K562 (cell line): Measurements from ENCODE around the gene SIRPB2. TPM values are rescaled to one million over a fixed set of nuclear protein-coding genes. Genes with fewer than 3 reads are reported as not detected.

ENCODE experiments used
- ATAC-seq: fragments of 200-7000 bp; cut with Tn5 transposase; 3 replicates; pipeline ENCODE4 v1.9.1; 2020; ENCODE audit warnings: moderate library complexity
- BruUV-seq: library from RNA; stranded (reverse); fragments of 400-500 nt; replicated peaks from 2 replicates; lab custom pipeline; 2021; lab: Mats Ljungman, UMichigan
- CTCF ChIA-PET: fragments of 300-600 bp; formaldehyde crosslinking; extraction: SDS; loops from one replicate; lab custom pipeline; 2021; ENCODE audit warnings: low intra/inter-chr PET ratio; lab: Yijun Ruan, JAX
- POLR2A ChIA-PET: fragments of 300-600, 350-650 bp; sonication (Branson Sonifier 250); formaldehyde crosslinking; extraction: SDS; loops from one replicate; lab custom pipeline; 2021; ENCODE audit warnings: antibody characterized with exemption, inconsistent platforms; lab: Yijun Ruan, JAX
- DNase-seq, 4 experiments: peaks; one replicate each; pipeline versions ENCODE4 v3.0.0 to v3.0.0-alpha.2; 2011 to 2018; ENCODE audit warnings: low spot score in 3 of 4, mixed read lengths in 3 of 4; ENCODE audit errors: extremely low read depth in 1 of 4
- FAIRE-seq: peaks from 2 replicates; lab custom pipeline; 2011; peaks lifted over from hg19 to GRCh38; lab: Jason Lieb, UNC
- H2AFZ ChIP-seq: 2 replicates; pipeline ENCODE4 v1.6.0; 2011; ENCODE audit warnings: low read depth, low read length, control low read depth, inconsistent platforms
- H3K27ac ChIP-seq: fragments of 200-600 bp; 3 replicates; pipeline ENCODE4 v1.8.0; 2011; ENCODE audit warnings: low read depth, mild to moderate bottlenecking, control low read depth, inconsistent platforms, low read length, moderate library complexity, mixed read lengths; ENCODE audit errors: extremely low read depth
- H3K27me3 ChIP-seq, 2 experiments: fragments of 300-600 bp in 1 of 2; 2 replicates in 1 of 2; 3 replicates in 1 of 2; pipeline versions ENCODE4 v1.6.0 to v1.8.0; 2011; ENCODE audit warnings: inconsistent platforms in 2 of 2, low read length in 2 of 2, mild to moderate bottlenecking in 1 of 2, mixed read lengths in 1 of 2, moderate library complexity in 1 of 2; ENCODE audit not compliant: control insufficient read depth in 2 of 2, insufficient read depth in 2 of 2
- H3K36me3 ChIP-seq: fragments of 300-600 bp; 3 replicates; pipeline ENCODE4 v1.8.0; 2011; ENCODE audit warnings: mild to moderate bottlenecking, low read length, inconsistent platforms; ENCODE audit not compliant: control insufficient read depth, insufficient read depth
- H3K4me1 ChIP-seq, 2 experiments: fragments of 200-600 bp in 1 of 2; replicated peaks in 1 of 2; 2 replicates in 1 of 2; 3 replicates in 1 of 2; pipeline versions ENCODE4 v1.5.1 to v1.8.0; 2011; ENCODE audit warnings: inconsistent platforms in 2 of 2, low read length in 2 of 2, mild to moderate bottlenecking in 1 of 2, mixed read lengths in 1 of 2, moderate library complexity in 1 of 2; ENCODE audit not compliant: control insufficient read depth in 2 of 2, insufficient read depth in 2 of 2
- H3K4me2 ChIP-seq: 2 replicates; pipeline ENCODE4 v1.6.1; 2011; ENCODE audit warnings: low read length, control low read depth, inconsistent platforms, mixed read lengths; ENCODE audit not compliant: insufficient read depth
- H3K4me3 ChIP-seq: fragments of 200-600 bp; sonication (generic), shearing (Covaris generic); 2 replicates; pipeline ENCODE4 v1.5.1; 2016; ENCODE audit warnings: control low read depth, inconsistent platforms
- H3K79me2 ChIP-seq: fragments of 200-600 bp; 3 replicates; pipeline ENCODE4 v1.8.0; 2011; ENCODE audit warnings: low read length, inconsistent platforms; ENCODE audit not compliant: control insufficient read depth, insufficient read depth
- H3K9ac ChIP-seq, 2 experiments: 2 replicates each; pipeline versions ENCODE4 v1.6.0 to v1.6.1; 2011; ENCODE audit warnings: low read depth in 2 of 2, low read length in 2 of 2, control low read depth in 1 of 2, inconsistent platforms in 1 of 2, mild to moderate bottlenecking in 1 of 2, mixed read lengths in 1 of 2; ENCODE audit not compliant: insufficient read depth in 1 of 2
- H3K9me1 ChIP-seq: one replicate; pipeline ENCODE4 v1.6.0; 2011; ENCODE audit warnings: inconsistent platforms, mild to moderate bottlenecking, low read length, moderate library complexity; ENCODE audit not compliant: control insufficient read depth, insufficient read depth
- H3K9me3 ChIP-seq: replicated peaks from 2 replicates; pipeline ENCODE4 v1.5.1; 2011; ENCODE audit warnings: low read depth, low read length, inconsistent platforms; ENCODE audit not compliant: control insufficient read depth, insufficient read depth
- H4K20me1 ChIP-seq: replicated peaks from 2 replicates; pipeline ENCODE4 v1.6.1; 2011; ENCODE audit warnings: low read length, inconsistent platforms, mixed read lengths; ENCODE audit not compliant: control insufficient read depth, insufficient read depth
- BCOR ChIP-seq: fragments of 450-650 bp; IDR thresholded peaks from 2 replicates; pipeline ENCODE4 v1.6.1; 2016
- CHD1 ChIP-seq: fragments of 200-600 bp; sonication (generic); IDR thresholded peaks from one replicate; pipeline ENCODE4 v1.6.1; 2012; ENCODE audit warnings: mild to moderate bottlenecking, moderate library complexity, low read length, inconsistent platforms
- HNRNPH1 ChIP-seq: fragments of 200-400 bp; formaldehyde crosslinking; optimal IDR thresholded peaks from 2 replicates; pipeline ENCODE3; 2017; ENCODE audit warnings: low read depth, mild to moderate bottlenecking, low read length, moderate library complexity
- MITF ChIP-seq: IDR thresholded peaks from 2 replicates; pipeline ENCODE4 v1.6.1; 2014; ENCODE audit warnings: antibody characterized with exemption
- RBM25 ChIP-seq: fragments of 200-400 bp; formaldehyde crosslinking; IDR thresholded peaks from 2 replicates; pipeline ENCODE4 v1.6.1; 2018; ENCODE audit warnings: low read length, low read depth, moderate library complexity; ENCODE audit not compliant: severe bottlenecking
- SP1 ChIP-seq: sonication (generic); formaldehyde crosslinking; IDR thresholded peaks from 2 replicates; pipeline ENCODE4 v1.8.1; 2022; ENCODE audit warnings: mild to moderate bottlenecking, missing genetic modification reagents
- SPI1 ChIP-seq: IDR thresholded peaks from 2 replicates; pipeline ENCODE4 v1.6.1; 2011; ENCODE audit warnings: low read depth, low read length, control low read depth, borderline replicate concordance
- TEAD4 ChIP-seq, 2 experiments: sonication (generic) in 1 of 2; formaldehyde crosslinking in 1 of 2; IDR thresholded peaks; 2 replicates each; pipeline versions ENCODE4 v1.6.1 to v1.8.0; 2012 to 2022; ENCODE audit warnings: borderline replicate concordance in 1 of 2, inconsistent platforms in 1 of 2, low read length in 1 of 2, mild to moderate bottlenecking in 1 of 2, missing genetic modification reagents in 1 of 2
- ZNF146 ChIP-seq: IDR thresholded peaks from one replicate; pipeline ENCODE4 v1.6.1; 2018; ENCODE audit warnings: missing compliant biosample characterization; ENCODE audit not compliant: unreplicated experiment
- ZNF695 ChIP-seq: fragments of 450-650 bp; formaldehyde crosslinking; IDR thresholded peaks from 2 replicates; pipeline ENCODE4 v1.4.0; 2020; ENCODE audit warnings: mild to moderate bottlenecking, moderate library complexity
- WGBS: fragments of 100-300 bp; shearing (Covaris generic); methylation state at CpG from one replicate; pipeline ENCODE4 v1.1.6; 2016; ENCODE audit warnings: low coverage, mixed read lengths; ENCODE audit not compliant: insufficient coverage; ENCODE audit errors: missing lambda C conversion rate; 5-methylcytosine and 5-hydroxymethylcytosine counted together
- in situ Hi-C: fragments of 300-500 bp; cut with MboI; formaldehyde crosslinking; loops from 4 replicates; pipeline ENCODE4 v1.15.0; 2018; ENCODE audit warnings: inconsistent platforms, mixed read lengths
- intact Hi-C: fragments of 100-400 bp; cut with micrococcal nuclease; formaldehyde crosslinking; loops from 2 replicates; pipeline ENCODE4 v1.14.2; 2022
- polyA plus RNA-seq, 8 experiments: library from polyadenylated mRNA; depleted of rRNA in 4 of 8; stranded (reverse) in 5 of 8; unstranded in 3 of 8; fragments of >200 nt; fragmentation: Nextera tagmentation in 2 of 8; fragmentation: Illumina TruSeq in 1 of 8; extraction: Ambion mirVana in 2 of 8; extraction: Trizol in 1 of 8; gene quantifications; 2 replicates each; pipeline versions ENCODE4 v1.2.1 to v1.2.3, GENCODE V29; 2011 to 2014; ENCODE audit warnings: inconsistent platforms in 1 of 8, missing spikeins in 1 of 8
- total RNA-seq, 7 experiments: library from RNA; depleted of rRNA in 6 of 7; stranded (reverse); fragments of >200 nt in 6 of 7; fragmentation: Illumina TruSeq in 2 of 7; extraction: Trizol in 2 of 7; gene quantifications; 2 replicates each; pipeline versions ENCODE4 v1.2.1 to v1.2.3, GENCODE V29; 2011 to 2021; ENCODE audit warnings: low replicate concordance in 1 of 7

The SIRPB2 gene
- total and polyA plus RNA-seq, 9 of the 15 experiments (the other 6 are each of a cell fraction or from before 2014, with no cell fraction given) = 0.07 TPM; not detected in 7

GRCh38 chr20:1472556-1473245 lies 18.5 kb downstream of the SIRPB2 start:
- 56% methylated on average over 8 of the region's 9 CpGs for WGBS
- Histone ChIP-seq H3K4me3 (no peak overlapping the region), H3K36me3 (no peaks in the 10 kb centered on the region), H3K27me3 (peaks cover 0 to 7% of the 10 kb centered on the region in 2 experiments; a peak in 2 of 5 replicates), H3K9me1 (no peaks in the 10 kb centered on the region), H3K27ac (no peak overlapping the region), H3K4me1 (peaks cover 9 to 37% of the 10 kb centered on the region in 2 experiments; a peak in 4 of 5 replicates), H3K9ac (no peak overlapping the region; a peak in 1 of 4 replicates), H3K79me2 (no peaks in the 10 kb centered on the region; the same call in 2 of the 3 replicates), H4K20me1 (no peaks in the 10 kb centered on the region), H3K4me2 (no peak overlapping the region), H2AFZ (peak overlapping the region; percentile 68), H3K9me3 (no peaks in the 10 kb centered on the region)
- CTCF ChIA-PET = no interaction called here
- TF ChIP-seq RBM25 (peak; percentile 22), ZNF695 (CRISPR knock-in tag) (no peak), SPI1 (peak; percentile 88; the same call in 1 of the 2 replicates), BCOR (0 out of 2 replicates have a peak, but pooled peaks have one; percentile 19)
- FAIRE-seq = no peak
- in situ Hi-C loops (no loop called here), intact Hi-C loops (no loop called here)
- no peak for ATAC-seq
- POLR2A ChIA-PET = no interaction called here
- BruUV-seq = no TSS peak
- DNase-seq = no peak

GRCh38 chr20:1471242-1471641 lies 20.0 kb downstream of the SIRPB2 start:
- Histone ChIP-seq H3K9me3 (no peaks in the 10 kb centered on the region), H3K36me3 (no peaks in the 10 kb centered on the region), H3K27ac (no peak overlapping the region), H3K9me1 (no peaks in the 10 kb centered on the region), H4K20me1 (0 out of 2 replicates have a peak, but pooled peaks cover under 1% of the 10 kb centered on the region), H3K79me2 (peaks cover 3% of the 10 kb centered on the region), H3K4me2 (no peak overlapping the region), H3K4me1 (peaks cover 19 to 37% of the 10 kb centered on the region in 2 experiments), H3K4me3 (no peak overlapping the region), H3K27me3 (no peaks in the 10 kb centered on the region), H3K9ac (no peak overlapping the region), H2AFZ (no peak overlapping the region)
- in situ Hi-C loops (no loop called here), intact Hi-C loops (no loop called here)
- FAIRE-seq (no peak), DNase-seq (no peak), ATAC-seq (no peak)
- WGBS = 94% methylated on average over 2 of the region's 2 CpGs
- POLR2A ChIA-PET = no interaction called here
- no TSS peak for BruUV-seq
- TF ChIP-seq HNRNPH1 = no peak
- TF ChIP-seq CHD1 = no peak
- peak; percentile 68 for TF ChIP-seq ZNF146
- TF ChIP-seq SP1 (CRISPR knock-in tag) = no peak
- no peak for TF ChIP-seq TEAD4 (IDR thresholded peaks at IDR 0.05; ENCODE audit: low read length)
- no peak for TF ChIP-seq TEAD4 (CRISPR knock-in tag; IDR thresholded peaks at IDR 0.05; ENCODE audit: borderline replicate concordance)
- TF ChIP-seq MITF = no peak
- CTCF ChIA-PET = no interaction called here
